Measurements from ENCODE around the gene RGS3. TPM values are rescaled to one million over a fixed set of nuclear protein-coding genes. Genes with fewer than 3 reads are reported as not detected.

Gene RGS3
- total and polyA plus RNA-seq, 2 donors (not counting 3 experiments of a cell fraction or from before 2014, with no cell fraction given): 356 to 416 TPM

DNA sequence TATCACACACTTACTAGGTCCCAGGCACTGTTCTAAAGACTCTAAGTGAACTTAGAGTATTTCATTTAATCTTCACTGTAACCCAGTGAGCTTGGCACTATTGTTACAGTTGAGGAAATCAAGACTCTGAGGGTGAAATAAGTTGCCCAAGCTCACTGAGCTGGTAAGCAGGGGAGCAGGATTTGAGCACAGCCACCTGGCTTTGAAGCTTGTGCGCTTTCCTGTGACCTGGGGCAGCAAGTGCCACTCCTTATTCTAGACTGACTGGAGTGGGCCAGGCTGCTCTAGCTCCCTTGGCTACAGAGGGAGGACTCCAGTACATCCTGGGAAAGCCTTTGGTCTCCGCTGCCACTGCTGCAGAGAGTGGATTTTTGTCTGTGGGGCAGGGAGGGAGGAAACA, 50.0 kb downstream of the RGS3 start:
- FAIRE-seq (no peak), DNase-seq (ENCODE audit: low read depth, low spot score) (no peak)
- H3K9me3 ChIP-seq (replicated peaks; ENCODE audit: control insufficient read depth, insufficient read depth, low read length): no peaks in the 10 kb centered on the region
- no peaks in the 10 kb centered on the region for H3K27me3 ChIP-seq (ENCODE audit: control insufficient read depth in 2 of 2, insufficient read depth in 2 of 2, low read length in 2 of 2)
- intact Hi-C loops (cut with micrococcal nuclease) (no loop called here), dilution Hi-C loops (cut with MboI; ENCODE audit: extremely low pct_ligation_motif_present, low sequenced_read_pairs) (no loop called here)
- H4K20me1 ChIP-seq (replicated peaks; ENCODE audit: control insufficient read depth, extremely low read depth, insufficient read depth, low read length): no peaks in the 10 kb centered on the region
- TF ChIP-seq MYC (IDR thresholded peaks at IDR 0.05; ENCODE audit: low read depth, low read length): no peak
- TF ChIP-seq, protein P1, sequence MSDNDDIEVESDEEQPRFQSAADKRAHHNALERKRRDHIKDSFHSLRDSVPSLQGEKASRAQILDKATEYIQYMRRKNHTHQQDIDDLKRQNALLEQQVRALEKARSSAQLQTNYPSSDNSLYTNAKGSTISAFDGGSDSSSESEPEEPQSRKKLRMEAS (IDR thresholded peaks at IDR 0.05; ENCODE audit: insufficient read depth, insufficient read length): no peak
- TF ChIP-seq, protein P2, sequence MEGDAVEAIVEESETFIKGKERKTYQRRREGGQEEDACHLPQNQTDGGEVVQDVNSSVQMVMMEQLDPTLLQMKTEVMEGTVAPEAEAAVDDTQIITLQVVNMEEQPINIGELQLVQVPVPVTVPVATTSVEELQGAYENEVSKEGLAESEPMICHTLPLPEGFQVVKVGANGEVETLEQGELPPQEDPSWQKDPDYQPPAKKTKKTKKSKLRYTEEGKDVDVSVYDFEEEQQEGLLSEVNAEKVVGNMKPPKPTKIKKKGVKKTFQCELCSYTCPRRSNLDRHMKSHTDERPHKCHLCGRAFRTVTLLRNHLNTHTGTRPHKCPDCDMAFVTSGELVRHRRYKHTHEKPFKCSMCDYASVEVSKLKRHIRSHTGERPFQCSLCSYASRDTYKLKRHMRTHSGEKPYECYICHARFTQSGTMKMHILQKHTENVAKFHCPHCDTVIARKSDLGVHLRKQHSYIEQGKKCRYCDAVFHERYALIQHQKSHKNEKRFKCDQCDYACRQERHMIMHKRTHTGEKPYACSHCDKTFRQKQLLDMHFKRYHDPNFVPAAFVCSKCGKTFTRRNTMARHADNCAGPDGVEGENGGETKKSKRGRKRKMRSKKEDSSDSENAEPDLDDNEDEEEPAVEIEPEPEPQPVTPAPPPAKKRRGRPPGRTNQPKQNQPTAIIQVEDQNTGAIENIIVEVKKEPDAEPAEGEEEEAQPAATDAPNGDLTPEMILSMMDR (IDR thresholded peaks at IDR 0.05; ENCODE audit: extremely low read depth in 1 of 2, insufficient read depth in 1 of 2, low read depth in 1 of 2, low read length in 2 of 2): no peak
- H3K4me2 ChIP-seq (ENCODE audit: insufficient read depth, low read length): no peak overlapping the region
- peaks cover 55% of the 10 kb centered on the region for H3K4me1 ChIP-seq (ENCODE audit: control insufficient read depth, extremely low read depth, insufficient read depth, low read length)
- CTCF ChIA-PET: interaction anchor here (1.3 to 5.3 kb wide), 2 partner anchors 9 to 67 kb away, joined by 3 to 39 read pairs; no protein-coding TSS in a partner anchor
- no TSS peak for BruUV-seq (replicated peaks)
- POLR2A ChIA-PET: interaction anchor here (1.3 to 1.5 kb wide), 2 partner anchors 10 to 144 kb away, joined by 3 to 4 read pairs; no protein-coding TSS in a partner anchor
- no peak overlapping the region for H3K4me3 ChIP-seq (replicated peaks in 1 of 3; ENCODE audit: insufficient read depth in 1 of 3, low read depth in 1 of 3, low read length in 3 of 3)
- no peak overlapping the region for H2AFZ ChIP-seq (ENCODE audit: low read depth, low read length)
- H3K9ac ChIP-seq (replicated peaks; ENCODE audit: extremely low read depth, insufficient read depth, low read length): no peak overlapping the region
- H3K36me3 ChIP-seq (ENCODE audit: control insufficient read depth in 2 of 2, extremely low read depth in 1 of 2, insufficient read depth in 2 of 2, low read length in 2 of 2): peaks cover 45 to 73% of the 10 kb centered on the region in 2 experiments
- no peak overlapping the region for H3K27ac ChIP-seq (ENCODE audit: insufficient read depth, low read depth, low read length)
- H3K79me2 ChIP-seq (ENCODE audit: control insufficient read depth, insufficient read depth, low read length): peaks cover 58% of the 10 kb centered on the region
- H3K9me1 ChIP-seq (replicated peaks; ENCODE audit: control insufficient read depth, extremely low read depth, insufficient read depth, low read length): no peaks in the 10 kb centered on the region

DNA sequence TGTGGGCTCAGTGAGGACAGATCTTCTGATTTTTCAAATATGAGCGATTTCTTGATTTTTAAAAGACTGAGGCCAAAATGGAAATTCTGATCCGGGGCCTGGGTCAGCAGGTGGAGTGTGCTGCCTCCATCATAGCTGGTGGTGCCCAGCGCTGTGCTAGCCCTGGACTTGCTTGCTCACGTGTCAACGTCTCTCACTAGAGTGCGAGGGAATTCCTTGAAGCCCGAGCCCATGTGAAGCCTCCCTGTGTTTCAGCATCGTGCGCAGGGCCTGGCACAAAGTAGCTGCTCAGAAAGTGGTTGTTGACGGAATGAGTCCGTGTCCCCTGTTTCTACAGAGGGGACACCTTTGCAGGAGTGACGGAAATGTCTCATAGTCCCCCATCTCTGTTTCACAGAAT, 50.5 kb downstream of the RGS3 start:
- FAIRE-seq (no peak), DNase-seq (ENCODE audit: low read depth, low spot score) (no peak)
- Histone ChIP-seq H4K20me1 (replicated peaks; ENCODE audit: control insufficient read depth, extremely low read depth, insufficient read depth, low read length) (no peaks in the 10 kb centered on the region), H3K4me1 (ENCODE audit: control insufficient read depth, extremely low read depth, insufficient read depth, low read length) (peaks cover 58% of the 10 kb centered on the region), H3K27ac (ENCODE audit: insufficient read depth, low read depth, low read length) (no peak overlapping the region), H2AFZ (ENCODE audit: low read depth, low read length) (no peak overlapping the region), H3K9me3 (replicated peaks; ENCODE audit: control insufficient read depth, insufficient read depth, low read length) (no peaks in the 10 kb centered on the region), H3K79me2 (ENCODE audit: control insufficient read depth, insufficient read depth, low read length) (peaks cover 58% of the 10 kb centered on the region), H3K9me1 (replicated peaks; ENCODE audit: control insufficient read depth, extremely low read depth, insufficient read depth, low read length) (no peaks in the 10 kb centered on the region), H3K9ac (replicated peaks; ENCODE audit: extremely low read depth, insufficient read depth, low read length) (no peak overlapping the region), H3K27me3 (ENCODE audit: control insufficient read depth in 2 of 2, insufficient read depth in 2 of 2, low read length in 2 of 2) (no peaks in the 10 kb centered on the region), H3K4me3 (replicated peaks in 1 of 3; ENCODE audit: insufficient read depth in 1 of 3, low read depth in 1 of 3, low read length in 3 of 3) (no peak overlapping the region), H3K36me3 (ENCODE audit: control insufficient read depth in 2 of 2, extremely low read depth in 1 of 2, insufficient read depth in 2 of 2, low read length in 2 of 2) (peaks cover 46 to 74% of the 10 kb centered on the region in 2 experiments), H3K4me2 (ENCODE audit: insufficient read depth, low read length) (no peak overlapping the region)
- POLR2A ChIA-PET: interaction anchor here (0.8 to 1.5 kb wide), 3 partner anchors 9 to 144 kb away, joined by 3 to 5 read pairs (median 4); no protein-coding TSS in a partner anchor
- CTCF ChIA-PET: interaction anchor here (0.7 to 5.3 kb wide), 4 partner anchors 9 to 68 kb away, joined by 3 to 39 read pairs (median 3); no protein-coding TSS in a partner anchor
- intact Hi-C loops (cut with micrococcal nuclease) (no loop called here), dilution Hi-C loops (cut with MboI; ENCODE audit: extremely low pct_ligation_motif_present, low sequenced_read_pairs) (no loop called here)
- no TSS peak for BruUV-seq (replicated peaks)
- TF ChIP-seq, protein P2 (IDR thresholded peaks at IDR 0.05; ENCODE audit: extremely low read depth in 1 of 2, insufficient read depth in 1 of 2, low read depth in 1 of 2, low read length in 2 of 2): no peak
- no peak for TF ChIP-seq POLR2A (IDR thresholded peaks at IDR 0.05; ENCODE audit: low read depth, low read length)
- no peak for TF ChIP-seq EZH2 (IDR thresholded peaks at IDR 0.05; ENCODE audit: borderline replicate concordance, low read depth, low read length, severe bottlenecking)
- TF ChIP-seq JUN (IDR thresholded peaks at IDR 0.05; ENCODE audit: borderline replicate concordance, insufficient read depth, insufficient read length, low read depth): no peak
- no peak for TF ChIP-seq MYC (IDR thresholded peaks at IDR 0.05; ENCODE audit: low read depth, low read length)
- TF ChIP-seq POLR2AphosphoS5 (IDR thresholded peaks at IDR 0.05; ENCODE audit: insufficient read depth, low read depth, low read length): no peak
- TF ChIP-seq FOS (IDR thresholded peaks at IDR 0.05; ENCODE audit: borderline replicate concordance, insufficient read depth, low read length): no peak
- TF ChIP-seq, protein P1 (IDR thresholded peaks at IDR 0.05; ENCODE audit: insufficient read depth, insufficient read length): no peak
- TF ChIP-seq GATA2 (IDR thresholded peaks at IDR 0.05; ENCODE audit: insufficient read depth, insufficient read length, low read depth, low read length): no peak
